Heart left ventricle (tissue), 16 donors: ENCODE measurements around the gene OTUD1. TPM values are rescaled to one million over a fixed set of nuclear protein-coding genes. Genes with fewer than 3 reads are reported as not detected.

Experiments
- ATAC-seq, 4 donors: fragments of 200-7000 bp; cut with Tn5 transposase; one replicate each; pipeline ENCODE4 v1.9.1; 2020 to 2022; ENCODE audit warnings: moderate library complexity in 4 of 4, mild to moderate bottlenecking in 3 of 4, moderate number of reproducible peaks in 1 of 4
- DNase-seq, 5 donors: peaks; one replicate each; pipeline ENCODE4 v3.0.0-alpha.2; 2020
- H3K27ac ChIP-seq, 12 donors: fragments of 200-600 bp; sonication (generic) in 4 of 12; one replicate each; pipeline versions ENCODE4 v1.5.0 to v1.8.0; 2016 to 2022; ENCODE audit warnings: mild to moderate bottlenecking in 2 of 12
- H3K27me3 ChIP-seq, 9 donors: fragments of 200-600 bp; sonication (generic) in 2 of 9; one replicate each; pipeline versions ENCODE4 v1.5.1 to v1.8.0; 2016 to 2022; ENCODE audit warnings: mild to moderate bottlenecking in 3 of 9
- H3K36me3 ChIP-seq, 9 donors: fragments of 200-600 bp; sonication (generic) in 2 of 9; one replicate each; pipeline versions ENCODE4 v1.5.0 to v1.8.0; 2018 to 2022; ENCODE audit warnings: mild to moderate bottlenecking in 2 of 9
- H3K4me1 ChIP-seq, 12 donors: fragments of 200-600 bp; sonication (generic) in 4 of 12; one replicate each; pipeline versions ENCODE4 v1.5.0 to v1.8.0; 2016 to 2022; ENCODE audit warnings: mild to moderate bottlenecking in 3 of 12
- H3K4me3 ChIP-seq, 12 donors: fragments of 200-600 bp; sonication (generic) in 4 of 12; one replicate each; pipeline versions ENCODE4 v1.5.0 to v1.8.0; 2017 to 2022; ENCODE audit warnings: mild to moderate bottlenecking in 9 of 12, moderate library complexity in 4 of 12
- H3K9me3 ChIP-seq, 12 donors: fragments of 200-600 bp; sonication (generic) in 4 of 12; one replicate each; pipeline versions ENCODE4 v1.5.0 to v1.8.0; 2016 to 2022; ENCODE audit warnings: mild to moderate bottlenecking in 1 of 12
- POLR2A ChIP-seq, 2 donors: fragments of 450-650 bp; IDR thresholded peaks; one replicate each; pipeline ENCODE4 v1.6.1; 2017; ENCODE audit warnings: antibody characterized with exemption in 2 of 2, mild to moderate bottlenecking in 2 of 2, moderate library complexity in 2 of 2
- WGBS, 4 donors: extraction: QIAGEN DNeasy Blood & Tissue Kit in 2 of 4; methylation state at CpG; one replicate each; pipeline versions ENCODE4 v1.1.5 to v1.1.7; 2013 to 2018; 5-methylcytosine and 5-hydroxymethylcytosine counted together
- intact Hi-C, 10 donors: fragments of 100-400 bp; cut with DNase I; formaldehyde crosslinking; loops; one replicate each; pipeline versions ENCODE4 v1.11.1 to v1.14.2; 2022
- polyA plus RNA-seq, 2 donors: library from polyadenylated mRNA; stranded (reverse); fragments of 200-250 nt; gene quantifications; one replicate each; pipeline ENCODE4 v1.2.3, GENCODE V29; 2013
- total RNA-seq, 9 donors: library from RNA; depleted of rRNA in 2 of 9; stranded (reverse); fragments of >200 nt in 2 of 9; fragmentation: NEBNext Ultra II Directional in 3 of 9; extraction: Animal tissue kit (Norgen Biotek cat#: 25700) in 3 of 9; gene quantifications; one replicate each; pipeline versions ENCODE4 v1.1.0 to v1.2.4, GENCODE V29; 2016 to 2023
- TF ChIP-seq, protein P1 (sequence below), 12 donors: fragments of 200-600 bp; sonication (generic) in 4 of 12; IDR thresholded peaks; one replicate each; pipeline versions ENCODE4 v1.5.0 to v1.8.0; 2018 to 2022; ENCODE audit warnings: antibody characterized with exemption in 12 of 12, mild to moderate bottlenecking in 5 of 12
- donor health status: ischemic (EF 13 %, LVEDD 7.1; RV severe dilation, severe dysfunction).
- donor health status: healthy with polysubstance abuse.
- donor health status: DM: no; HTN: yes; CAD: no.
- donor health status: DM: no; HTN: no; CAD: no.
- donor health status: ischemic (EF 25% LVEDD 6.9; RV normal size, moderate dysfunction).
- donor health status: ischemic (EF 25% LVEDD 5.7; RV mildly dilated, moderate dysfunction).
- donor health status: healthy.
- donor health status: DM: yes; HTN: yes; CAD: no.
- donor health status: ischemic (EF 35%, LVEDD 5.7; RV mildly dilated, moderate dysfunction).
- donor health status: nonischemic (EF 11% LVEDD 7.7; RV severe dilation, severe dysfunction).
- donor health status: DM: yes; HTN: yes; CAD: no.
- donor health status: PGD.
- donor health status: ischemic (EF 29% LVEDD 5.4; RV normal size, mild dysfunction).
- donor health status: nonischemic (EF 23%, LVEDD 6.1; RV moderate dilation, normal function).

OTUD1 gene
- total and polyA plus RNA-seq, 11 donors, result 8.7 to 60.9 (median 19.7) TPM

DNA sequence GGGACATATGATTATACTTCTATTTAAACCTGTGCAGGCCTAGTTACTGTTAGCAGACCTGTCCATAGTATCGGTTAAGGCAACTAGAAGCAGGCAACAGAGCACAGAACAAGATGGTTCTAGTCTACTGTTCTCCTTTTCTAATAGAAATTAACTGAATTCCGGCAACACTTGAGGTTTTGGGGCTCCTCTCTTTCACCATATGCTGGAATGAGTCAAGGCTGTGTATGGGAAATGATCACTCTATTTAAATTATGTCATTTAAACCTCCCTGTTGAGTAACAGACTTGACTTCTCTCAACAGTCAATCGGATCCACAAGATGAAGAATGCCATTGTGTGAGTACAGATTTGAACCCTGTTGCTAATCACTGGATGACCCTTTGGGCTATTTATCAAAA, 6.2 kb upstream of the OTUD1 start:
- Histone ChIP-seq H3K27ac (peak overlapping the region in 1 of 12 donors; percentile 73), H3K4me1 (peaks cover 0 to 21% (median 0%) of the 10 kb centered on the region in 12 donors), H3K4me3 (no peak overlapping the region), H3K36me3 (no peaks in the 10 kb centered on the region), H3K9me3 (no peaks in the 10 kb centered on the region), H3K27me3 (no peaks in the 10 kb centered on the region)
- intact Hi-C loops, result loop anchor here in 4 of 10 donors (2.0 to 10.0 kb wide), 2 partner anchors 80 to 88 kb away; partner anchors contain the start of gene C10orf67 (in 3 of the 4)
- ATAC-seq, result peak in 1 of 4 donors; percentile 29
- 92% methylated on average over 3 of the region's 3 CpGs for WGBS, 4 donors
- no peak for TF ChIP-seq POLR2A (IDR thresholded peaks at IDR 0.05)
- TF ChIP-seq, protein P1, sequence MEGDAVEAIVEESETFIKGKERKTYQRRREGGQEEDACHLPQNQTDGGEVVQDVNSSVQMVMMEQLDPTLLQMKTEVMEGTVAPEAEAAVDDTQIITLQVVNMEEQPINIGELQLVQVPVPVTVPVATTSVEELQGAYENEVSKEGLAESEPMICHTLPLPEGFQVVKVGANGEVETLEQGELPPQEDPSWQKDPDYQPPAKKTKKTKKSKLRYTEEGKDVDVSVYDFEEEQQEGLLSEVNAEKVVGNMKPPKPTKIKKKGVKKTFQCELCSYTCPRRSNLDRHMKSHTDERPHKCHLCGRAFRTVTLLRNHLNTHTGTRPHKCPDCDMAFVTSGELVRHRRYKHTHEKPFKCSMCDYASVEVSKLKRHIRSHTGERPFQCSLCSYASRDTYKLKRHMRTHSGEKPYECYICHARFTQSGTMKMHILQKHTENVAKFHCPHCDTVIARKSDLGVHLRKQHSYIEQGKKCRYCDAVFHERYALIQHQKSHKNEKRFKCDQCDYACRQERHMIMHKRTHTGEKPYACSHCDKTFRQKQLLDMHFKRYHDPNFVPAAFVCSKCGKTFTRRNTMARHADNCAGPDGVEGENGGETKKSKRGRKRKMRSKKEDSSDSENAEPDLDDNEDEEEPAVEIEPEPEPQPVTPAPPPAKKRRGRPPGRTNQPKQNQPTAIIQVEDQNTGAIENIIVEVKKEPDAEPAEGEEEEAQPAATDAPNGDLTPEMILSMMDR (IDR thresholded peaks at IDR 0.05), result no peak
- DNase-seq, result no peak

DNA sequence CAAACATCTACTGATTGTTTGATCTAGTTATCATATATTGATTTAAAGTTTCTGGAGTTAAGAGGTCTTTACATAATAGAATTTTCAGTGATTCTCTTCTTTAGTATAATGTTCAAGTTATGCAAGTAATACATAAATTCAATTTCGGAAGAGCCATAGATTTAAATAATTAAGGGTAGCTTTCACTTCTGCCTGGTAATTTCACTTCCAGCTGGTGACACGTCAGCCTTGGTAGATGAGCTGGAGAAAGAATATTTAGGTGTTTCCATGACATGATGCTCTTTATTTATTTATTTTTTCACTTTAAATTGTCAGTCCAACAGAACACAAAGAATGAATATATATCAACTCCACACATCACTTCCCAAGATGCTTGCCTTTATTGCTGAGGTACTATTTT, 5.2 kb upstream of the OTUD1 start:
- ATAC-seq, result no peak
- peaks cover 0 to 24% (median 2%) of the 10 kb centered on the region in 12 donors for H3K4me1 ChIP-seq
- TF ChIP-seq, protein P1 (IDR thresholded peaks at IDR 0.05), result no peak
- no peak for TF ChIP-seq POLR2A (IDR thresholded peaks at IDR 0.05)

DNA sequence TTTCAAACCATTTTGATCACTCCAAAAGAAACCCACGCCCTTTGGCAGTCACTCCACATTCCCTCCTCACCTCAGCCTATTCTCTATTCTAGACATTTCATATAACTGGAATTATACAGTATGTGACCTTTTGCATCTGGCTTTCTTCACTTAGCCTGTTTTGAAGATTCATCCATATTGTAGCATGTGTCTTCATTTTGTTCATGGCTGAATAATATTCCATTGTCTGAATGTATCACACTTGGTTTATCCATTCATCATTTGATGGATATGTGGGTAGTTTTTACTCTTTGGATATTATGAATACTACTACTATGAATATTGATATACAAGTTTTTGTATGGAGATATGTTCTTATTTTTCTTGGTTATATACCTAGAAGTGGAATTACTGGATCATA, 3.5 kb upstream of the OTUD1 start:
- H3K36me3 ChIP-seq, result no peaks in the 10 kb centered on the region
- DNase-seq (no peak), ATAC-seq (no peak)
- H3K4me1 ChIP-seq, result peaks cover 0 to 24% (median 2%) of the 10 kb centered on the region in 12 donors
- TF ChIP-seq, protein P1 (IDR thresholded peaks at IDR 0.05), result no peak
- TF ChIP-seq POLR2A (IDR thresholded peaks at IDR 0.05), result no peak
- H3K27me3 ChIP-seq, result no peaks in the 10 kb centered on the region
- no peaks in the 10 kb centered on the region for H3K9me3 ChIP-seq
- no peak overlapping the region for H3K4me3 ChIP-seq
- H3K27ac ChIP-seq, result no peak overlapping the region
- 91 to 100% (median 96%) methylated on average over 1 of the region's 1 CpG for WGBS, 4 donors
- intact Hi-C loops, result loop anchor here in 4 of 10 donors (5.0 to 10.0 kb wide), 2 partner anchors 91 to 92 kb away; partner anchors contain the start of gene C10orf67 (in 3 of the 4)

More for the DNA sequence above, 5.2 kb upstream of the OTUD1 start:
- Histone ChIP-seq H3K27me3 (no peaks in the 10 kb centered on the region), H3K36me3 (no peaks in the 10 kb centered on the region), H3K9me3 (no peaks in the 10 kb centered on the region), H3K4me3 (no peak overlapping the region), H3K27ac (peak overlapping the region in 1 of 12 donors; percentile 73)
- WGBS, 4 donors, result 79 to 89% (median 82%) methylated on average over 2 of the region's 2 CpGs
- DNase-seq, result no peak
- intact Hi-C loops, result loop anchor here in 4 of 10 donors (2.0 to 10.0 kb wide), 2 partner anchors 81 to 89 kb away; partner anchors contain the start of gene C10orf67 (in 3 of the 4)

DNA sequence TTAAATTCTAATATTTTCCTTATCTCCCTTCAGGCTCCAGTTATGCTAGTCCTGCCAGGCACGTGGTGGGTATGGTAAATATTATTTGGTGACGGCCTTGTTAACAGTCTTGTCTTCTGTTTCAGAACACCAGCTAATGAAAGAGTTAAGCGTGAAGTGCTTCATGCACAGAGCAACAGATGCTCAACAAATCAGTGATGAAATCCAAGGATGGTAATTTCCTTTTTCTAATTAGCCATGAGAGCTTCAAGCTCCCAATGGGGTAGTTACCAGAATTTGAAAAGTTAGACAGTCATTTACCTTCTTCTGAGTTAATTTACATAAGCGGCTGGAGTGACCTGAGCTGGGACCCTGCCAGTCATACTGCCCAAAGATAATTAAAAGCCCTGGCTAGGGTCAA, 1.9 kb upstream of the OTUD1 start:
- TF ChIP-seq POLR2A (IDR thresholded peaks at IDR 0.05), result no peak
- Histone ChIP-seq H3K9me3 (no peaks in the 10 kb centered on the region), H3K27ac (peak overlapping the region in 1 of 12 donors; percentile 37), H3K27me3 (no peaks in the 10 kb centered on the region), H3K4me3 (no peak overlapping the region), H3K36me3 (no peaks in the 10 kb centered on the region), H3K4me1 (peaks cover 0 to 35% (median 6%) of the 10 kb centered on the region in 12 donors)
- 58 to 81% (median 67%) methylated on average over 4 of the region's 4 CpGs for WGBS, 4 donors
- no peak for ATAC-seq
- intact Hi-C loops, result loop anchor here in 4 of 10 donors (5.0 to 10.0 kb wide), 2 partner anchors 90 to 92 kb away; partner anchors contain the start of gene C10orf67 (in 3 of the 4)
- DNase-seq, result no peak
